SU-DHL-6 (cell line): Measurements from ENCODE around the gene MFN2.

Source experiments
- H2AFZ ChIP-seq: fragments of 200-600 bp; sonication (generic); 2 replicates; pipeline ENCODE4 v1.6.1; 2014; ENCODE audit warnings: low read depth, mild to moderate bottlenecking, moderate library complexity, mixed read lengths, antibody characterized with exemption, low read length; ENCODE audit not compliant: severe bottlenecking
- H3F3A ChIP-seq: fragments of 200-600 bp; shearing (Covaris generic); 2 replicates; pipeline ENCODE4 v1.6.0; 2016; ENCODE audit warnings: antibody characterized with exemption, mild to moderate bottlenecking; ENCODE audit not compliant: insufficient read depth
- H3K27ac ChIP-seq: fragments of 200-600 bp; sonication (generic); 2 replicates; pipeline ENCODE4 v1.5.1; 2016; ENCODE audit warnings: low read depth, mild to moderate bottlenecking, low read length, moderate library complexity, mixed read lengths
- H3K27me3 ChIP-seq: fragments of 200-600 bp; sonication (generic), shearing (Covaris generic); 2 replicates; pipeline ENCODE4 v1.6.0; 2014; ENCODE audit warnings: mild to moderate bottlenecking, low read length
- H3K36me3 ChIP-seq: fragments of 200-600 bp; sonication (generic); 2 replicates; pipeline ENCODE4 v1.6.1; 2014; ENCODE audit warnings: mild to moderate bottlenecking, low read length, mixed read lengths
- H3K4me2 ChIP-seq: fragments of 300-600, 200-600 bp; shearing (Covaris generic), sonication (generic); 2 replicates; pipeline ENCODE4 v1.6.0; 2014; ENCODE audit warnings: low read length, low read depth, mild to moderate bottlenecking; ENCODE audit not compliant: poor library complexity, severe bottlenecking
- H3K4me3 ChIP-seq: fragments of 200-600 bp; sonication (generic); 2 replicates; pipeline ENCODE4 v1.5.1; 2014; ENCODE audit warnings: antibody characterized with exemption, low read length, mild to moderate bottlenecking, mixed read lengths; ENCODE audit not compliant: insufficient read depth, poor library complexity, severe bottlenecking
- H3K79me2 ChIP-seq: fragments of 200-600 bp; sonication (generic); 2 replicates; pipeline ENCODE4 v1.6.1; 2014; ENCODE audit warnings: mild to moderate bottlenecking, low read length, moderate library complexity; ENCODE audit not compliant: insufficient read depth
- H3K9ac ChIP-seq: fragments of 200-600 bp; sonication (generic); 2 replicates; pipeline ENCODE4 v1.7.0; 2014; ENCODE audit warnings: mild to moderate bottlenecking, low read length
- H3K9me2 ChIP-seq: fragments of 200-600 bp; sonication (generic); replicated peaks from 2 replicates; pipeline ENCODE4 v1.6.1; 2014; ENCODE audit warnings: low read length; ENCODE audit not compliant: insufficient read depth
- H3K9me3 ChIP-seq: fragments of 200-600 bp; sonication (generic); 2 replicates; pipeline ENCODE4 v1.6.1; 2014; ENCODE audit warnings: low read length, mixed read lengths; ENCODE audit not compliant: insufficient read depth
- H4K20me1 ChIP-seq: fragments of 200-600 bp; sonication (generic); 2 replicates; pipeline ENCODE4 v1.6.1; 2014; ENCODE audit warnings: low read depth, mild to moderate bottlenecking, antibody characterized with exemption, low read length, moderate library complexity, mixed read lengths
- CTCF ChIP-seq: fragments of 200-600 bp; sonication (generic); IDR thresholded peaks from one replicate; pipeline ENCODE4 v1.5.1; 2017; ENCODE audit warnings: antibody characterized with exemption, mild to moderate bottlenecking, low read length, moderate library complexity; ENCODE audit not compliant: insufficient read depth, poor library complexity, severe bottlenecking
- EZH2phosphoT487 ChIP-seq: fragments of 200-600 bp; sonication (generic), shearing (Covaris generic); conservative IDR thresholded peaks from 2 replicates; pipeline ENCODE4 v1.6.1; 2018; ENCODE audit warnings: mild to moderate bottlenecking, antibody characterized with exemption, low read length, moderate library complexity, mixed read lengths

The MFN2 gene

GRCh38 chr1:11985171-11985570 lies 4.9 kb downstream of the MFN2 start:
- Histone ChIP-seq H3K9ac (no peak overlapping the region), H3K27ac (no peak overlapping the region)

GRCh38 chr1:11985851-11986250 lies 5.6 kb downstream of the MFN2 start:
- no peaks in the 10 kb centered on the region for H4K20me1 ChIP-seq
- no peaks in the 10 kb centered on the region for H3K9me3 ChIP-seq
- no peak overlapping the region for H3K9ac ChIP-seq
- H3K79me2 ChIP-seq: peaks cover 62% of the 10 kb centered on the region
- no peak for TF ChIP-seq EZH2phosphoT487
- TF ChIP-seq CTCF: no peak
- H3K4me2 ChIP-seq: no peak overlapping the region
- no peaks in the 10 kb centered on the region for H3K9me2 ChIP-seq
- H3K27ac ChIP-seq: no peak overlapping the region
- no peak overlapping the region for H2AFZ ChIP-seq
- no peaks in the 10 kb centered on the region for H3F3A ChIP-seq
- no peaks in the 10 kb centered on the region for H3K36me3 ChIP-seq
- no peak overlapping the region for H3K4me3 ChIP-seq
- H3K27me3 ChIP-seq: no peaks in the 10 kb centered on the region

More at GRCh38 chr1:11985171-11985570, 4.9 kb downstream of the MFN2 start:
- Histone ChIP-seq H3K9me2 (no peaks in the 10 kb centered on the region), H4K20me1 (no peaks in the 10 kb centered on the region), H2AFZ (no peak overlapping the region), H3K4me2 (no peak overlapping the region), H3K36me3 (no peaks in the 10 kb centered on the region), H3F3A (no peaks in the 10 kb centered on the region), H3K79me2 (peaks cover 66% of the 10 kb centered on the region), H3K27me3 (no peaks in the 10 kb centered on the region), H3K9me3 (no peaks in the 10 kb centered on the region), H3K4me3 (no peak overlapping the region)
- TF ChIP-seq CTCF (no peak), EZH2phosphoT487 (no peak)

GRCh38 chr1:11989669-11990068 lies 9.4 kb downstream of the MFN2 start:
- Histone ChIP-seq H3K79me2 (peaks cover 32% of the 10 kb centered on the region), H3K27ac (no peak overlapping the region), H3K9me2 (no peaks in the 10 kb centered on the region), H3K27me3 (no peaks in the 10 kb centered on the region), H4K20me1 (no peaks in the 10 kb centered on the region), H3K4me2 (no peak overlapping the region), H3K4me3 (no peak overlapping the region), H2AFZ (no peak overlapping the region), H3K9ac (no peak overlapping the region), H3F3A (no peaks in the 10 kb centered on the region), H3K9me3 (no peaks in the 10 kb centered on the region), H3K36me3 (peaks cover 5% of the 10 kb centered on the region)
- TF ChIP-seq CTCF: no peak
- TF ChIP-seq EZH2phosphoT487: no peak
